ENCODE measurements around the gene SIX2. TPM values are rescaled to one million over a fixed set of nuclear protein-coding genes. Genes with fewer than 3 reads are reported as not detected.

Gene SIX2
- total and polyA plus RNA-seq, 12 donors = 0.17 to 1.9 (median 0.40) TPM

GRCh38 chr2:45013229-45014015 lies 4.2 kb upstream of the SIX2 start:
- Histone ChIP-seq H3K9me3 (no peaks in the 10 kb centered on the region), H3K36me3 (no peaks in the 10 kb centered on the region), H3K27ac (peak overlapping the region in 7 of 10 donors; percentile 13 to 69 (median 43)), H3K27me3 (peaks cover 23 to 95% (median 88%) of the 10 kb centered on the region in 7 donors), H3K4me1 (peaks cover 16 to 50% (median 37%) of the 10 kb centered on the region in 9 donors), H3K4me3 (peak overlapping the region; percentile 14 to 56 (median 50))
- DNase-seq (no peak), ATAC-seq (no peak)
- WGBS, 2 donors = 5 to 9% methylated on average over 77 to 83 of the region's 83 CpGs
- TF ChIP-seq, protein P1, sequence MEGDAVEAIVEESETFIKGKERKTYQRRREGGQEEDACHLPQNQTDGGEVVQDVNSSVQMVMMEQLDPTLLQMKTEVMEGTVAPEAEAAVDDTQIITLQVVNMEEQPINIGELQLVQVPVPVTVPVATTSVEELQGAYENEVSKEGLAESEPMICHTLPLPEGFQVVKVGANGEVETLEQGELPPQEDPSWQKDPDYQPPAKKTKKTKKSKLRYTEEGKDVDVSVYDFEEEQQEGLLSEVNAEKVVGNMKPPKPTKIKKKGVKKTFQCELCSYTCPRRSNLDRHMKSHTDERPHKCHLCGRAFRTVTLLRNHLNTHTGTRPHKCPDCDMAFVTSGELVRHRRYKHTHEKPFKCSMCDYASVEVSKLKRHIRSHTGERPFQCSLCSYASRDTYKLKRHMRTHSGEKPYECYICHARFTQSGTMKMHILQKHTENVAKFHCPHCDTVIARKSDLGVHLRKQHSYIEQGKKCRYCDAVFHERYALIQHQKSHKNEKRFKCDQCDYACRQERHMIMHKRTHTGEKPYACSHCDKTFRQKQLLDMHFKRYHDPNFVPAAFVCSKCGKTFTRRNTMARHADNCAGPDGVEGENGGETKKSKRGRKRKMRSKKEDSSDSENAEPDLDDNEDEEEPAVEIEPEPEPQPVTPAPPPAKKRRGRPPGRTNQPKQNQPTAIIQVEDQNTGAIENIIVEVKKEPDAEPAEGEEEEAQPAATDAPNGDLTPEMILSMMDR (IDR thresholded peaks at IDR 0.05) = no peak
- intact Hi-C loops (cut with DNase I) = loop anchor here in 1 of 10 donors (1.0 kb wide), 1 partner anchor 32 kb away; no protein-coding TSS in a partner anchor

GRCh38 chr2:45012733-45013132 lies 3.5 kb upstream of the SIX2 start:
- Histone ChIP-seq H3K4me3 (peak overlapping the region in 1 of 10 donors; percentile 54), H3K36me3 (no peaks in the 10 kb centered on the region), H3K27ac (no peak overlapping the region), H3K4me1 (peaks cover 16 to 57% (median 42%) of the 10 kb centered on the region in 9 donors), H3K27me3 (peaks cover 23 to 98% (median 92%) of the 10 kb centered on the region in 7 donors), H3K9me3 (no peaks in the 10 kb centered on the region)
- intact Hi-C loops (cut with DNase I) = no loop called here
- no peak for ATAC-seq
- no peak for DNase-seq
- WGBS, 2 donors = 32 to 34% methylated on average over 13 of the region's 13 CpGs
- TF ChIP-seq, protein P1 (IDR thresholded peaks at IDR 0.05) = no peak

GRCh38 chr2:45011621-45012602 lies 2.7 kb upstream of the SIX2 start:
- no peak for DNase-seq
- Histone ChIP-seq H3K4me1 (peaks cover 16 to 61% (median 42%) of the 10 kb centered on the region in 9 donors), H3K9me3 (no peaks in the 10 kb centered on the region), H3K4me3 (no peak overlapping the region), H3K36me3 (no peaks in the 10 kb centered on the region), H3K27me3 (peaks cover 23 to 98% (median 92%) of the 10 kb centered on the region in 7 donors), H3K27ac (no peak overlapping the region)
- intact Hi-C loops (cut with DNase I) = no loop called here
- TF ChIP-seq, protein P1 (IDR thresholded peaks at IDR 0.05) = no peak
- no peak for ATAC-seq
- WGBS, 2 donors = 45 to 50% methylated on average over 10 of the region's 10 CpGs

DNA sequence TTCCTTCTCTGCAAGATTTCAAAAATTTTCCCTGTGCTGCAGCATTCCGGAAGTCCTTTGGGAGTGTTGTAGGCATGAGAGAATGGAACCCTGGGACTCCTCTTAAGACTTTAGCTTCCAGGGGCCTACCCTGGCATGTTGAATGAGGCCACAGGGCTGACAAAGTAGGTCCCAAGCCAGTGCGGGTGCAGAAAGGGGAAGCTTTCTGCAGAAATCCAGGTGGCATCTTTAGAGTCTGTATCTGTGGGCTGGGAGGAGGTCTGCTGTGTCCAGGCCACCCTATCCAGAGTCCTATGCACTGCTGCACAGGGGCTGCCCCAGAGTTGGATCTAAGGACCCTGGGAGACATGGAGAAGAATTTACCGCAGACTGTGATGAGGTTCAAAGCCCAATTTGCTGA lies 1.9 kb upstream of the SIX2 start:
- intact Hi-C loops (cut with DNase I) = no loop called here
- WGBS, 2 donors = 50 to 65% methylated on average over 3 of the region's 3 CpGs
- H3K4me1 ChIP-seq = peaks cover 16 to 61% (median 42%) of the 10 kb centered on the region in 9 donors
- TF ChIP-seq, protein P1 (IDR thresholded peaks at IDR 0.05) = no peak
- no peaks in the 10 kb centered on the region for H3K36me3 ChIP-seq
- H3K9me3 ChIP-seq = no peaks in the 10 kb centered on the region
- DNase-seq (no peak), ATAC-seq (no peak)
- H3K27me3 ChIP-seq = peaks cover 26 to 98% (median 93%) of the 10 kb centered on the region in 7 donors
- H3K27ac ChIP-seq = peak overlapping the region in 1 of 10 donors; percentile 83
- H3K4me3 ChIP-seq = peak overlapping the region in 5 of 10 donors; percentile 40 to 59 (median 57)
